ENCODE measurements around the gene FGF12. TPM values are rescaled to one million over a fixed set of nuclear protein-coding genes. Genes with fewer than 3 reads are reported as not detected.
A peak's percentile ranks its signal among the peaks of the same experiment; 100 is the strongest.

FGF12 gene
- total and polyA plus RNA-seq, 2 experiments from 2014 or later = 6.0 to 14.3 TPM

DNA sequence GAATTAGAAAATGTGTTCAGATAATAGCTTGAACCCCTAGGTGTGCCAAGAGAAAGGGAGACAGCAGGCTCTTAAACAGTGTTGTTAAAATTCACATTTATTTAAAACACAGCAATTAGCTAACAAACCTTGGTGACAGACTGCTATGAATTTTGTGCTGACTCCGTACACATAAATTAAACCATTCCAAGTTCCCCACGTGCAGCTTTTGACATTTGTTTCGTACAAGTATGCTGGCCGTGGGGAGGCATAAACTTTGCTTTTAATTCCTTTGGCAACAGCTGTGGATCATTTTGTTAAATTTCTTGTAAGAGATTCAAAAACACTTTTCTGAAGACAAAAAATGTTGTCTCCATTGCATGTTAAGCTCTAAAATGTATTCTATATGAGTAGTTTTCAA, 465.3 kb downstream of the FGF12 start:
- H3F3A ChIP-seq (replicated peaks; ENCODE audit: low read depth) = no peaks in the 10 kb centered on the region
- Mint-ChIP-seq H3K9me3 (no peaks in the 10 kb centered on the region), H3K36me3 (ENCODE audit: low read depth) (no peaks in the 10 kb centered on the region), H3K4me3 (no peak overlapping the region), H3K27me3 (ENCODE audit: insufficient read depth, low read depth, poor library complexity) (peaks cover 4% of the 10 kb centered on the region), H3K4me1 (peaks cover 23% of the 10 kb centered on the region; the same call in 2 of the 3 replicates), H3K27ac (peak overlapping the region; percentile 59; the same call in 1 of the 2 replicates)
- no peak overlapping the region for H3K27ac ChIP-seq (ENCODE audit: low read depth)
- H3K36me3 ChIP-seq (ENCODE audit: insufficient read depth) = no peaks in the 10 kb centered on the region
- no peaks in the 10 kb centered on the region for H4K20me1 ChIP-seq (replicated peaks; ENCODE audit: insufficient read depth)
- no peak overlapping the region for H3K4me3 ChIP-seq
- H2AFZ ChIP-seq = no peak overlapping the region
- DNase-seq (ENCODE audit: low spot score) = no peak
- no peaks in the 10 kb centered on the region for H3K27me3 ChIP-seq (ENCODE audit: insufficient read depth)
- ATAC-seq = no peak
- H3K9me2 ChIP-seq (ENCODE audit: insufficient read depth) = no peaks in the 10 kb centered on the region
- TF ChIP-seq, protein P1, sequence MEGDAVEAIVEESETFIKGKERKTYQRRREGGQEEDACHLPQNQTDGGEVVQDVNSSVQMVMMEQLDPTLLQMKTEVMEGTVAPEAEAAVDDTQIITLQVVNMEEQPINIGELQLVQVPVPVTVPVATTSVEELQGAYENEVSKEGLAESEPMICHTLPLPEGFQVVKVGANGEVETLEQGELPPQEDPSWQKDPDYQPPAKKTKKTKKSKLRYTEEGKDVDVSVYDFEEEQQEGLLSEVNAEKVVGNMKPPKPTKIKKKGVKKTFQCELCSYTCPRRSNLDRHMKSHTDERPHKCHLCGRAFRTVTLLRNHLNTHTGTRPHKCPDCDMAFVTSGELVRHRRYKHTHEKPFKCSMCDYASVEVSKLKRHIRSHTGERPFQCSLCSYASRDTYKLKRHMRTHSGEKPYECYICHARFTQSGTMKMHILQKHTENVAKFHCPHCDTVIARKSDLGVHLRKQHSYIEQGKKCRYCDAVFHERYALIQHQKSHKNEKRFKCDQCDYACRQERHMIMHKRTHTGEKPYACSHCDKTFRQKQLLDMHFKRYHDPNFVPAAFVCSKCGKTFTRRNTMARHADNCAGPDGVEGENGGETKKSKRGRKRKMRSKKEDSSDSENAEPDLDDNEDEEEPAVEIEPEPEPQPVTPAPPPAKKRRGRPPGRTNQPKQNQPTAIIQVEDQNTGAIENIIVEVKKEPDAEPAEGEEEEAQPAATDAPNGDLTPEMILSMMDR (conservative IDR thresholded peaks at IDR 0.05; ENCODE audit: low read depth in 2 of 2) = no peak
- TF ChIP-seq, protein P2, sequence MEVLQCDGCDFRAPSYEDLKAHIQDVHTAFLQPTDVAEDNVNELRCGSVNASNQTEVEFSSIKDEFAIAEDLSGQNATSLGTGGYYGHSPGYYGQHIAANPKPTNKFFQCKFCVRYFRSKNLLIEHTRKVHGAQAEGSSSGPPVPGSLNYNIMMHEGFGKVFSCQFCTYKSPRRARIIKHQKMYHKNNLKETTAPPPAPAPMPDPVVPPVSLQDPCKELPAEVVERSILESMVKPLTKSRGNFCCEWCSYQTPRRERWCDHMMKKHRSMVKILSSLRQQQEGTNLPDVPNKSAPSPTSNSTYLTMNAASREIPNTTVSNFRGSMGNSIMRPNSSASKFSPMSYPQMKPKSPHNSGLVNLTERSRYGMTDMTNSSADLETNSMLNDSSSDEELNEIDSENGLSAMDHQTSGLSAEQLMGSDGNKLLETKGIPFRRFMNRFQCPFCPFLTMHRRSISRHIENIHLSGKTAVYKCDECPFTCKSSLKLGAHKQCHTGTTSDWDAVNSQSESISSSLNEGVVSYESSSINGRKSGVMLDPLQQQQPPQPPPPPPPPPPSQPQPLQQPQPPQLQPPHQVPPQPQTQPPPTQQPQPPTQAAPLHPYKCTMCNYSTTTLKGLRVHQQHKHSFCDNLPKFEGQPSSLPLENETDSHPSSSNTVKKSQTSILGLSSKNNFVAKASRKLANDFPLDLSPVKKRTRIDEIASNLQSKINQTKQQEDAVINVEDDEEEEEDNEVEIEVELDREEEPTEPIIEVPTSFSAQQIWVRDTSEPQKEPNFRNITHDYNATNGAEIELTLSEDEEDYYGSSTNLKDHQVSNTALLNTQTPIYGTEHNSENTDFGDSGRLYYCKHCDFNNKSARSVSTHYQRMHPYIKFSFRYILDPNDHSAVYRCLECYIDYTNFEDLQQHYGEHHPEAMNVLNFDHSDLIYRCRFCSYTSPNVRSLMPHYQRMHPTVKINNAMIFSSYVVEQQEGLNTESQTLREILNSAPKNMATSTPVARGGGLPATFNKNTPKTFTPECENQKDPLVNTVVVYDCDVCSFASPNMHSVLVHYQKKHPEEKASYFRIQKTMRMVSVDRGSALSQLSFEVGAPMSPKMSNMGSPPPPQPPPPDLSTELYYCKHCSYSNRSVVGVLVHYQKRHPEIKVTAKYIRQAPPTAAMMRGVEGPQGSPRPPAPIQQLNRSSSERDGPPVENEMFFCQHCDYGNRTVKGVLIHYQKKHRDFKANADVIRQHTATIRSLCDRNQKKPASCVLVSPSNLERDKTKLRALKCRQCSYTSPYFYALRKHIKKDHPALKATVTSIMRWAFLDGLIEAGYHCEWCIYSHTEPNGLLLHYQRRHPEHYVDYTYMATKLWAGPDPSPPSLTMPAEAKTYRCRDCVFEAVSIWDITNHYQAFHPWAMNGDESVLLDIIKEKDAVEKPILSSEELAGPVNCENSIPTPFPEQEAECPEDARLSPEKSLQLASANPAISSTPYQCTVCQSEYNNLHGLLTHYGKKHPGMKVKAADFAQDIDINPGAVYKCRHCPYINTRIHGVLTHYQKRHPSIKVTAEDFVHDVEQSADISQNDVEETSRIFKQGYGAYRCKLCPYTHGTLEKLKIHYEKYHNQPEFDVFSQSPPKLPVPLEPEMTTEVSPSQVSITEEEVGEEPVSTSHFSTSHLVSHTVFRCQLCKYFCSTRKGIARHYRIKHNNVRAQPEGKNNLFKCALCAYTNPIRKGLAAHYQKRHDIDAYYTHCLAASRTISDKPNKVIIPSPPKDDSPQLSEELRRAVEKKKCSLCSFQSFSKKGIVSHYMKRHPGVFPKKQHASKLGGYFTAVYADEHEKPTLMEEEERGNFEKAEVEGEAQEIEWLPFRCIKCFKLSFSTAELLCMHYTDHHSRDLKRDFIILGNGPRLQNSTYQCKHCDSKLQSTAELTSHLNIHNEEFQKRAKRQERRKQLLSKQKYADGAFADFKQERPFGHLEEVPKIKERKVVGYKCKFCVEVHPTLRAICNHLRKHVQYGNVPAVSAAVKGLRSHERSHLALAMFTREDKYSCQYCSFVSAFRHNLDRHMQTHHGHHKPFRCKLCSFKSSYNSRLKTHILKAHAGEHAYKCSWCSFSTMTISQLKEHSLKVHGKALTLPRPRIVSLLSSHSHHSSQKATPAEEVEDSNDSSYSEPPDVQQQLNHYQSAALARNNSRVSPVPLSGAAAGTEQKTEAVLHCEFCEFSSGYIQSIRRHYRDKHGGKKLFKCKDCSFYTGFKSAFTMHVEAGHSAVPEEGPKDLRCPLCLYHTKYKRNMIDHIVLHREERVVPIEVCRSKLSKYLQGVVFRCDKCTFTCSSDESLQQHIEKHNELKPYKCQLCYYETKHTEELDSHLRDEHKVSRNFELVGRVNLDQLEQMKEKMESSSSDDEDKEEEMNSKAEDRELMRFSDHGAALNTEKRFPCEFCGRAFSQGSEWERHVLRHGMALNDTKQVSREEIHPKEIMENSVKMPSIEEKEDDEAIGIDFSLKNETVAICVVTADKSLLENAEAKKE (CRISPR knock-in tag; IDR thresholded peaks at IDR 0.05) = no peak
- no peak for TF ChIP-seq ZNF331 (CRISPR knock-in tag; IDR thresholded peaks at IDR 0.05; ENCODE audit: low read depth)
- TF ChIP-seq, protein P3, sequence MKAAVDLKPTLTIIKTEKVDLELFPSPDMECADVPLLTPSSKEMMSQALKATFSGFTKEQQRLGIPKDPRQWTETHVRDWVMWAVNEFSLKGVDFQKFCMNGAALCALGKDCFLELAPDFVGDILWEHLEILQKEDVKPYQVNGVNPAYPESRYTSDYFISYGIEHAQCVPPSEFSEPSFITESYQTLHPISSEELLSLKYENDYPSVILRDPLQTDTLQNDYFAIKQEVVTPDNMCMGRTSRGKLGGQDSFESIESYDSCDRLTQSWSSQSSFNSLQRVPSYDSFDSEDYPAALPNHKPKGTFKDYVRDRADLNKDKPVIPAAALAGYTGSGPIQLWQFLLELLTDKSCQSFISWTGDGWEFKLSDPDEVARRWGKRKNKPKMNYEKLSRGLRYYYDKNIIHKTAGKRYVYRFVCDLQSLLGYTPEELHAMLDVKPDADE (IDR thresholded peaks at IDR 0.05) = no peak
- no peak for TF ChIP-seq STAT1 (IDR thresholded peaks at IDR 0.05; ENCODE audit: unreplicated experiment)
- TF ChIP-seq EZH2phosphoT487 (IDR thresholded peaks at IDR 0.05; ENCODE audit: unreplicated experiment) = no peak
- TF ChIP-seq EZH2 (IDR thresholded peaks at IDR 0.05; ENCODE audit: low read depth, unreplicated experiment) = no peak
- no peak for TF ChIP-seq CREB1 (CRISPR knock-in tag; IDR thresholded peaks at IDR 0.05; ENCODE audit: low read depth)
- TF ChIP-seq JUNB (IDR thresholded peaks at IDR 0.05; ENCODE audit: unreplicated experiment) = no peak
- no peak for TF ChIP-seq POLR2AphosphoS5 (IDR thresholded peaks at IDR 0.05; ENCODE audit: low read depth)
- TF ChIP-seq NANOG (IDR thresholded peaks at IDR 0.05; ENCODE audit: borderline replicate concordance) = no peak
- TF ChIP-seq, protein P4, sequence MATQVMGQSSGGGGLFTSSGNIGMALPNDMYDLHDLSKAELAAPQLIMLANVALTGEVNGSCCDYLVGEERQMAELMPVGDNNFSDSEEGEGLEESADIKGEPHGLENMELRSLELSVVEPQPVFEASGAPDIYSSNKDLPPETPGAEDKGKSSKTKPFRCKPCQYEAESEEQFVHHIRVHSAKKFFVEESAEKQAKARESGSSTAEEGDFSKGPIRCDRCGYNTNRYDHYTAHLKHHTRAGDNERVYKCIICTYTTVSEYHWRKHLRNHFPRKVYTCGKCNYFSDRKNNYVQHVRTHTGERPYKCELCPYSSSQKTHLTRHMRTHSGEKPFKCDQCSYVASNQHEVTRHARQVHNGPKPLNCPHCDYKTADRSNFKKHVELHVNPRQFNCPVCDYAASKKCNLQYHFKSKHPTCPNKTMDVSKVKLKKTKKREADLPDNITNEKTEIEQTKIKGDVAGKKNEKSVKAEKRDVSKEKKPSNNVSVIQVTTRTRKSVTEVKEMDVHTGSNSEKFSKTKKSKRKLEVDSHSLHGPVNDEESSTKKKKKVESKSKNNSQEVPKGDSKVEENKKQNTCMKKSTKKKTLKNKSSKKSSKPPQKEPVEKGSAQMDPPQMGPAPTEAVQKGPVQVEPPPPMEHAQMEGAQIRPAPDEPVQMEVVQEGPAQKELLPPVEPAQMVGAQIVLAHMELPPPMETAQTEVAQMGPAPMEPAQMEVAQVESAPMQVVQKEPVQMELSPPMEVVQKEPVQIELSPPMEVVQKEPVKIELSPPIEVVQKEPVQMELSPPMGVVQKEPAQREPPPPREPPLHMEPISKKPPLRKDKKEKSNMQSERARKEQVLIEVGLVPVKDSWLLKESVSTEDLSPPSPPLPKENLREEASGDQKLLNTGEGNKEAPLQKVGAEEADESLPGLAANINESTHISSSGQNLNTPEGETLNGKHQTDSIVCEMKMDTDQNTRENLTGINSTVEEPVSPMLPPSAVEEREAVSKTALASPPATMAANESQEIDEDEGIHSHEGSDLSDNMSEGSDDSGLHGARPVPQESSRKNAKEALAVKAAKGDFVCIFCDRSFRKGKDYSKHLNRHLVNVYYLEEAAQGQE (IDR thresholded peaks at IDR 0.05; ENCODE audit: unreplicated experiment) = no peak
- no peak for TF ChIP-seq ZNF114 (CRISPR knock-in tag; IDR thresholded peaks at IDR 0.05)
- no peaks in the 10 kb centered on the region for H3K79me2 ChIP-seq (replicated peaks; ENCODE audit: insufficient read depth)
- no peaks in the 10 kb centered on the region for H3K4me1 ChIP-seq (ENCODE audit: insufficient read depth)
- no peak overlapping the region for H3K4me2 ChIP-seq
